B cell (primary cell): Measurements from ENCODE around the gene CYP27B1.

Experiments
- CTCF ChIP-seq: fragments of 200-600 bp; IDR thresholded peaks from one replicate; pipeline ENCODE4 v1.8.0; 2022; ENCODE audit warnings: antibody characterized with exemption, mild to moderate bottlenecking
- EZH2 ChIP-seq: IDR thresholded peaks from 2 replicates; pipeline ENCODE4 v1.6.1; 2012; ENCODE audit warnings: borderline replicate concordance, low read depth, mild to moderate bottlenecking, moderate library complexity, low read length; ENCODE audit not compliant: insufficient read depth, poor library complexity, severe bottlenecking

GRCh38 chr12:57777367-57777766 lies 10.5 kb upstream of the CYP27B1 start:
- TF ChIP-seq CTCF (no peak), EZH2 (no peak)
